Progenitor cell of endocrine pancreas (in vitro differentiated cells): Measurements from ENCODE around the gene PTPRD. TPM values are rescaled to one million over a fixed set of nuclear protein-coding genes. Genes with fewer than 3 reads are reported as not detected.
A peak's percentile ranks its signal among the peaks of the same experiment; 100 is the strongest.

Experiments used
- DNase-seq: peaks from one replicate; pipeline ENCODE4 v3.0.0; 2021; ENCODE audit warnings: low spot score; ENCODE audit not compliant: unreplicated experiment
- H3K27ac Mint-ChIP-seq: 2 replicates; pipeline ENCODE4 v1.8.0; 2021; ENCODE audit warnings: mild to moderate bottlenecking, moderate library complexity, mixed read lengths
- H3K27me3 Mint-ChIP-seq: 2 replicates; pipeline ENCODE4 v1.8.0; 2021; ENCODE audit warnings: mixed read lengths
- H3K36me3 Mint-ChIP-seq: 2 replicates; pipeline ENCODE4 v1.8.0; 2022; ENCODE audit warnings: mixed read lengths; ENCODE audit not compliant: insufficient read depth
- H3K4me1 Mint-ChIP-seq: 2 replicates; pipeline ENCODE4 v1.8.0; 2021; ENCODE audit warnings: low read depth, mixed read lengths
- H3K4me3 Mint-ChIP-seq: 2 replicates; pipeline ENCODE4 v1.8.0; 2021; ENCODE audit warnings: low read depth, mild to moderate bottlenecking, moderate library complexity, mixed read lengths
- H3K9me3 Mint-ChIP-seq: 2 replicates; pipeline ENCODE4 v1.8.0; 2021; ENCODE audit warnings: low read depth, mixed read lengths
- total RNA-seq: library from RNA; stranded (reverse); gene quantifications from 2 replicates; pipeline ENCODE4 v1.2.1, GENCODE V29; 2021
- TF ChIP-seq, protein P1 (sequence below): fragments of 200-600 bp; sonication (generic); IDR thresholded peaks from one replicate; pipeline ENCODE4 v1.5.0; 2021; ENCODE audit warnings: antibody characterized with exemption, mild to moderate bottlenecking; ENCODE audit not compliant: unreplicated experiment

PTPRD gene
- total RNA-seq, 1 donor from 2014 or later, result 124 TPM

DNA sequence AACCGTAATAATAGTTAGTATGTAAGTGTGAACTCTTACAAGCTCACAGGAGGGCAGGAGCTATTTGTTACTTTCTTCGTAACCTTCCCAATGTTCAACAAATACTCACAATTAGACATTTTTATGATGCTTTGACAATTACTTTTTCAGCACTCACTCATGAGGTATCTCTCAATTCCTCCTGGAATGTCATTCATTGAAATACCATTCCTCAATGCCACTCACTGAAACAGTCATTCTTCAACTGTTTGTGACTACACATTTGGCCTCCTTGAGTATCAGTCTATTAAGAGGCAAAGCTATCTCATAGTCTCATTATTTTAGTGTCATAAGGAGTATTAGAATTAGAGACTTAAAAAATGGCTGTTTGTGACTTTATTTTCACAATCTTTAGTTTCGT is 2079.1 kb downstream of the PTPRD start:
- Mint-ChIP-seq H3K4me3 (no peak overlapping the region), H3K27ac (no peak overlapping the region)
- TF ChIP-seq, protein P1, sequence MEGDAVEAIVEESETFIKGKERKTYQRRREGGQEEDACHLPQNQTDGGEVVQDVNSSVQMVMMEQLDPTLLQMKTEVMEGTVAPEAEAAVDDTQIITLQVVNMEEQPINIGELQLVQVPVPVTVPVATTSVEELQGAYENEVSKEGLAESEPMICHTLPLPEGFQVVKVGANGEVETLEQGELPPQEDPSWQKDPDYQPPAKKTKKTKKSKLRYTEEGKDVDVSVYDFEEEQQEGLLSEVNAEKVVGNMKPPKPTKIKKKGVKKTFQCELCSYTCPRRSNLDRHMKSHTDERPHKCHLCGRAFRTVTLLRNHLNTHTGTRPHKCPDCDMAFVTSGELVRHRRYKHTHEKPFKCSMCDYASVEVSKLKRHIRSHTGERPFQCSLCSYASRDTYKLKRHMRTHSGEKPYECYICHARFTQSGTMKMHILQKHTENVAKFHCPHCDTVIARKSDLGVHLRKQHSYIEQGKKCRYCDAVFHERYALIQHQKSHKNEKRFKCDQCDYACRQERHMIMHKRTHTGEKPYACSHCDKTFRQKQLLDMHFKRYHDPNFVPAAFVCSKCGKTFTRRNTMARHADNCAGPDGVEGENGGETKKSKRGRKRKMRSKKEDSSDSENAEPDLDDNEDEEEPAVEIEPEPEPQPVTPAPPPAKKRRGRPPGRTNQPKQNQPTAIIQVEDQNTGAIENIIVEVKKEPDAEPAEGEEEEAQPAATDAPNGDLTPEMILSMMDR, result no peak

DNA sequence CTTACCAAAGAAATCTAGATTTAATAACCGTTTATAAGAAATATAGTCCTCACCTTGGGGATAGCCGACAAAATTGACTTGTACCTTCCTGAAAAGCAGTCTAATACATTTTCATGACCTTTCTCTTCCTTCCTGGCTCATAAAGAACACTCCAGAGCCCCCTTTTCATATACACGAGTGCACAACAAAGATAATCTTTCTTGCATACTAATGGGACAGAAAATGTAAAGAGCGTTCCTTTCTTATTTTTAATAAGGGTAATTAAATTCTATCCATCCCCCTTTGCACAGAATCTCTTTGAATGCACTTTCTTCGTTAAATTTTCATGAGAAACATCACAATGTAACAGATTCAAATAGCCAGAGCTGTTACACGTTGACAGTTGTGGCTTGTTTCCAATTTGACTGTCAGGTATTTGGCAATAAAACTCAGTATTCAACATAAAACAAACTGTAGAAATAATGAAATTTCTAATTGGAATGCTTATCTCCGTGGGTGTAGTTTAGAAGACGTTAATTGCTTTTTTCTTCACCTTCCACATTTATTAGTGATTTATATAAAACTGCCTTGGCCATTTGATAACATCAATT is 2080.9 kb downstream of the PTPRD start:
- Mint-ChIP-seq H3K27ac (no peak overlapping the region), H3K36me3 (peaks cover 2% of the 10 kb centered on the region), H3K4me1 (peaks cover 9% of the 10 kb centered on the region), H3K9me3 (peaks cover 4% of the 10 kb centered on the region), H3K4me3 (no peak overlapping the region), H3K27me3 (no peaks in the 10 kb centered on the region)
- no peak for DNase-seq
- TF ChIP-seq, protein P1, result no peak

More for the DNA sequence above, 2079.1 kb downstream of the PTPRD start:
- Mint-ChIP-seq H3K27me3 (no peaks in the 10 kb centered on the region), H3K9me3 (peaks cover 5% of the 10 kb centered on the region), H3K4me1 (peaks cover 9% of the 10 kb centered on the region), H3K36me3 (peaks cover 2% of the 10 kb centered on the region)
- DNase-seq, result no peak

DNA sequence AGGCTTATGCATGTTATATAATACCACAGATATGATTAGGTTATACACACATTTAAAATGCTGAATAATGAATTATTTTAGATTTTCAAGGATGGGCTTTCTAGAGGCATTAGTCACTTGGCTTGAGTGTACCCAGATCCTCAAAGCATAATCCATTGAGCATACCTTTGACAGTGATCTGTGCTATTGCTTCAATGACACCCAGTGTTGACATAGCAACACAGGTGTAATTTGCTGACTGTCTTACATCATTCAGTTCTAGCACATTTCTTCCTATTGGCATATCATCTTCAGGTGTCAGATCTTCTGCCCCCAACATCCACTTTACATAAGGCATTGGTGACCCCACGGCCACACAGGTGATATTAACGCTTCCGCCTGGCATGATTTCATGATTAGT is 2091.7 kb downstream of the PTPRD start:
- H3K9me3 Mint-ChIP-seq, result no peaks in the 10 kb centered on the region
- H3K27ac Mint-ChIP-seq, result no peak overlapping the region
- peaks cover 3% of the 10 kb centered on the region for H3K36me3 Mint-ChIP-seq
- TF ChIP-seq, protein P1, result no peak
- DNase-seq, result no peak
- no peaks in the 10 kb centered on the region for H3K4me1 Mint-ChIP-seq
- H3K4me3 Mint-ChIP-seq, result no peak overlapping the region
- no peaks in the 10 kb centered on the region for H3K27me3 Mint-ChIP-seq

DNA sequence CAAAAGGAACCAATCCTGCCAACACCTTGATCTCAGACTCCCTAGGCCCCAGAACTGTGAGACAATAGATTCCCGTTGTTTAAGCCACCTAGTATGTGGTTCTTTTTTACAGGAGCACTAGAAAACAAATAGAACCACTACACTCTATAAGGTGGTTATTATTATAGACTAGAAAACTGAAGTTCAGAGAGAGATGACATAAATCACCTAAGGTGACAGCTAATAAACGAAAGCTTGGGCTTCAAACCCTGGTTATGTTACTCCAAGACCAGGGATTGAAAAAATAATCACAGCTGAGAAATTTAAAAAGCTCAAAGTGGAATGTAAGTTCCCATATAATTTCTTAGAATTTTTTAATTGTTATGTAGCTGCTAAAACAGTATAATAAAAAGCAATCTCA is 2097.1 kb downstream of the PTPRD start:
- no peak overlapping the region for H3K4me3 Mint-ChIP-seq
- TF ChIP-seq, protein P1, result no peak
- no peaks in the 10 kb centered on the region for H3K4me1 Mint-ChIP-seq
- no peaks in the 10 kb centered on the region for H3K27me3 Mint-ChIP-seq
- DNase-seq, result no peak
- peaks cover 5% of the 10 kb centered on the region for H3K36me3 Mint-ChIP-seq
- H3K27ac Mint-ChIP-seq, result no peak overlapping the region
- no peaks in the 10 kb centered on the region for H3K9me3 Mint-ChIP-seq

DNA sequence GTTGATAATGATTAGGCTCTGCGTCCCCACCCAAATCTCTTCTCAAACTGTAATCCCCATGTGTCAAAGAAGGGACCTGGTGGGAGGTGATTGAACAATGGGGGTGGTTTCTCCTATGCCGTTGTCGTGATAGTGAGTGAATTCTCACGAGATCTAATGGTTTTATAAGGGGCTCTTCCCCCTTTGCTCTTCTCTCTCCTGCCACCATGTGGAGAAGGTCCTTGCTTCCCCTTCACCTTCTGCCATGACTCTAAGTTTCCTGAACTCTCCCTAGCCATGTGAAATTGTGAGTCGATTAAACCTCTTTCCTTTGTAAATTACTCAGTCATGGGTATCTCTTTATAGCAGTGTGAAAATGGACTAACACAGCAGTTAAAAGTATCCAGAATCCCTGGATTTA is 2098.0 kb downstream of the PTPRD start:
- Mint-ChIP-seq H3K4me3 (no peak overlapping the region), H3K9me3 (no peaks in the 10 kb centered on the region), H3K27ac (no peak overlapping the region), H3K4me1 (peaks cover under 1% of the 10 kb centered on the region), H3K27me3 (no peaks in the 10 kb centered on the region), H3K36me3 (peaks cover 5% of the 10 kb centered on the region)
- DNase-seq, result no peak
- TF ChIP-seq, protein P1, result peak; percentile 13
